GM12878 (cell line): Measurements from ENCODE around the gene IBTK. TPM values are rescaled to one million over a fixed set of nuclear protein-coding genes. Genes with fewer than 3 reads are reported as not detected.

Experiments used
- CBX5 ChIP-seq: sonication (generic); IDR thresholded peaks from 2 replicates; pipeline ENCODE4 v1.6.1; 2016; ENCODE audit warnings: low read depth, moderate library complexity, mild to moderate bottlenecking, inconsistent platforms
- E4F1 ChIP-seq: fragments of 450-650 bp; IDR thresholded peaks from 2 replicates; pipeline ENCODE4 v1.6.1; 2018; ENCODE audit warnings: borderline replicate concordance, mild to moderate bottlenecking; ENCODE audit not compliant: partially characterized antibody
- EP300 ChIP-seq, 2 experiments: fragments of 150-350 bp in 1 of 2; IDR thresholded peaks; 2 replicates each; pipeline ENCODE4 v1.6.1; 2011 to 2012; ENCODE audit warnings: low read depth in 2 of 2, low read length in 2 of 2, borderline replicate concordance in 1 of 2, improper control_type of control experiment in 1 of 2, inconsistent platforms in 1 of 2; ENCODE audit not compliant: control insufficient read depth in 1 of 2
- FOS ChIP-seq: IDR thresholded peaks from 3 replicates; pipeline ENCODE4 v1.6.1; 2011; ENCODE audit warnings: borderline replicate concordance; ENCODE audit not compliant: insufficient read length; ENCODE audit errors: extremely low read depth
- HCFC1 ChIP-seq: fragments of 150-350 bp; IDR thresholded peaks from 2 replicates; pipeline ENCODE4 v1.6.1; 2014; ENCODE audit warnings: low read length
- MYB ChIP-seq: fragments of 150-350 bp; IDR thresholded peaks from 2 replicates; pipeline ENCODE4 v1.6.1; 2014; ENCODE audit warnings: mild to moderate bottlenecking, low read depth, low read length, borderline replicate concordance
- NFIC ChIP-seq: IDR thresholded peaks from 2 replicates; pipeline ENCODE4 v1.6.1; 2012; ENCODE audit warnings: low read depth, mild to moderate bottlenecking, inconsistent platforms, low read length, moderate library complexity
- NFXL1 ChIP-seq: fragments of 450-650 bp; IDR thresholded peaks from 2 replicates; pipeline ENCODE4 v1.6.1; 2017; ENCODE audit warnings: antibody characterized with exemption, mild to moderate bottlenecking, borderline replicate concordance
- RAD51 ChIP-seq: fragments of 450-650 bp; IDR thresholded peaks from 2 replicates; pipeline ENCODE4 v1.6.1; 2016; ENCODE audit warnings: moderate library complexity, mild to moderate bottlenecking, inconsistent platforms
- STAT1 ChIP-seq: fragments of 450-650 bp; conservative IDR thresholded peaks from 2 replicates; pipeline ENCODE4 v1.6.1; 2014; ENCODE audit warnings: antibody characterized with exemption, mild to moderate bottlenecking
- TBL1XR1 ChIP-seq: IDR thresholded peaks from 2 replicates; pipeline ENCODE4 v1.6.1; 2012; ENCODE audit warnings: low read depth, low read length, improper control_type of control experiment
- ZBED1 ChIP-seq: IDR thresholded peaks from 2 replicates; pipeline ENCODE4 v1.6.1; 2016; ENCODE audit warnings: borderline replicate concordance
- polyA plus RNA-seq, 11 experiments: library from polyadenylated mRNA; depleted of rRNA in 4 of 11; unstranded in 6 of 11; stranded (reverse) in 5 of 11; fragments of >200 nt; fragmentation: Nextera tagmentation in 4 of 11; fragmentation: Illumina TruSeq in 1 of 11; extraction: Ambion mirVana in 4 of 11; extraction: Trizol in 1 of 11; gene quantifications; 1 replicate in 1 of 11; 2 replicates in 10 of 11; pipeline versions ENCODE4 v1.2.1 to v1.2.3, GENCODE V29; 2011 to 2016; ENCODE audit warnings: inconsistent platforms in 2 of 11, missing spikeins in 2 of 11, low read depth in 1 of 11
- total RNA-seq, 4 experiments: library from RNA; depleted of rRNA in 3 of 4; stranded (reverse); fragments of >200 nt in 3 of 4; fragmentation: Illumina TruSeq in 1 of 4; extraction: Trizol in 1 of 4; gene quantifications; 2 replicates each; pipeline versions ENCODE4 v1.2.1 to v1.2.3, GENCODE V29; 2013 to 2021
- TF ChIP-seq, protein P1 (sequence below): fragments of 450-650 bp; formaldehyde crosslinking; IDR thresholded peaks from 2 replicates; pipeline ENCODE4 v1.4.0; 2022; ENCODE audit warnings: mild to moderate bottlenecking, moderate library complexity

IBTK gene
- total and polyA plus RNA-seq, 10 of the 15 experiments (the other 5 are each of a cell fraction or from before 2014, with no cell fraction given), result 12.0 to 32.1 (median 20.9) TPM

GRCh38 chr6:82247505-82248272 lies at the start of gene IBTK (continued):
- TF ChIP-seq HCFC1, result 0 out of 2 replicates have a peak, but pooled peaks have one; percentile 20
- TF ChIP-seq STAT1, result 0 out of 2 replicates have a peak, but pooled peaks have one; percentile 22
- TF ChIP-seq NFXL1, result no peak
- no peak for TF ChIP-seq E4F1
- no peak for TF ChIP-seq EP300 (IDR thresholded peaks at IDR 0.05; ENCODE audit: borderline replicate concordance in 1 of 2, control insufficient read depth in 1 of 2, low read depth in 2 of 2, low read length in 2 of 2)
- no peak for TF ChIP-seq RAD51
- peak; percentile 13; the same call in 1 of the 2 replicates for TF ChIP-seq NFIC
- TF ChIP-seq TBL1XR1, result no peak
- TF ChIP-seq, protein P1, sequence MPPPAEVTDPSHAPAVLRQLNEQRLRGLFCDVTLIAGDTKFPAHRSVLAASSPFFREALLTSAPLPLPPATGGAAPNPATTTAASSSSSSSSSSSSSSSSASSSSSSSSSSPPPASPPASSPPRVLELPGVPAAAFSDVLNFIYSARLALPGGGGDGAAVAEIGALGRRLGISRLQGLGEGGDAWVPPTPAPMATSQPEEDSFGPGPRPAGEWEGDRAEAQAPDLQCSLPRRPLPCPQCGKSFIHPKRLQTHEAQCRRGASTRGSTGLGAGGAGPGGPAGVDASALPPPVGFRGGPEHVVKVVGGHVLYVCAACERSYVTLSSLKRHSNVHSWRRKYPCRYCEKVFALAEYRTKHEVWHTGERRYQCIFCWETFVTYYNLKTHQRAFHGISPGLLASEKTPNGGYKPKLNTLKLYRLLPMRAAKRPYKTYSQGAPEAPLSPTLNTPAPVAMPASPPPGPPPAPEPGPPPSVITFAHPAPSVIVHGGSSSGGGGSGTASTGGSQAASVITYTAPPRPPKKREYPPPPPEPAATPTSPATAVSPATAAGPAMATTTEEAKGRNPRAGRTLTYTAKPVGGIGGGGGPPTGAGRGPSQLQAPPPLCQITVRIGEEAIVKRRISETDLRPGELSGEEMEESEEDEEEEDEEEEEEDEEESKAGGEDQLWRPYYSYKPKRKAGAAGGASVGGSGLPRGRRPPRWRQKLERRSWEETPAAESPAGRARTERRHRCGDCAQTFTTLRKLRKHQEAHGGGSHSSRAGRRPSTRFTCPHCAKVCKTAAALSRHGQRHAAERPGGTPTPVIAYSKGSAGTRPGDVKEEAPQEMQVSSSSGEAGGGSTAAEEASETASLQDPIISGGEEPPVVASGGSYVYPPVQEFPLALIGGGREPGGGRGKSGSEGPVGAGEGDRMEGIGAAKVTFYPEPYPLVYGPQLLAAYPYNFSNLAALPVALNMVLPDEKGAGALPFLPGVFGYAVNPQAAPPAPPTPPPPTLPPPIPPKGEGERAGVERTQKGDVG (CRISPR knock-in tag), result no peak
- TF ChIP-seq FOS, result peak; percentile 68
- no peak for TF ChIP-seq MYB
- 0 out of 2 replicates have a peak, but pooled peaks have one; percentile 39 for TF ChIP-seq CBX5
- TF ChIP-seq ZBED1, result no peak
